Liver (tissue), 9 donors: ENCODE measurements around the gene RDH12. TPM values are rescaled to one million over a fixed set of nuclear protein-coding genes. Genes with fewer than 3 reads are reported as not detected.

ENCODE experiments used
- DNase-seq: peaks from one replicate; pipeline ENCODE4 v3.0.0-alpha.2; 2017; ENCODE audit warnings: low spot score
- H3K27ac ChIP-seq, 2 donors: one replicate each; pipeline ENCODE4 v1.7.0; 2013; ENCODE audit warnings: inconsistent platforms in 2 of 2, low read length in 2 of 2, control low read depth in 1 of 2, low read depth in 1 of 2, mild to moderate bottlenecking in 1 of 2
- H3K27me3 ChIP-seq, 4 donors: one replicate each; pipeline versions ENCODE4 v1.6.1 to v1.7.0; 2013; ENCODE audit warnings: low read length in 3 of 4, inconsistent platforms in 1 of 4, mild to moderate bottlenecking in 1 of 4, moderate library complexity in 1 of 4; ENCODE audit not compliant: control insufficient read depth in 4 of 4, insufficient read depth in 4 of 4
- H3K36me3 ChIP-seq, 4 donors: one replicate each; pipeline versions ENCODE4 v1.6.1 to v1.7.0; 2013; ENCODE audit warnings: low read length in 3 of 4, mild to moderate bottlenecking in 3 of 4, low read depth in 1 of 4, moderate library complexity in 1 of 4; ENCODE audit not compliant: control insufficient read depth in 4 of 4, insufficient read depth in 3 of 4
- H3K4me1 ChIP-seq, 4 donors: one replicate each; pipeline versions ENCODE4 v1.6.1 to v1.7.0; 2013; ENCODE audit warnings: low read length in 3 of 4, mild to moderate bottlenecking in 3 of 4, moderate library complexity in 1 of 4; ENCODE audit not compliant: control insufficient read depth in 4 of 4, insufficient read depth in 4 of 4
- H3K4me3 ChIP-seq, 3 donors: one replicate each; pipeline versions ENCODE4 v1.6.1 to v1.7.0; 2013; ENCODE audit warnings: low read length in 3 of 3, control low read depth in 1 of 3, low read depth in 1 of 3, mild to moderate bottlenecking in 1 of 3
- H3K9ac ChIP-seq, 2 donors: one replicate each; pipeline ENCODE4 v1.7.0; 2013; ENCODE audit warnings: low read length in 2 of 2, mild to moderate bottlenecking in 2 of 2, moderate library complexity in 2 of 2, control low read depth in 1 of 2, low read depth in 1 of 2
- H3K9me3 ChIP-seq, 4 donors: one replicate each; pipeline versions ENCODE4 v1.6.1 to v1.7.0; 2013; ENCODE audit warnings: low read length in 3 of 4; ENCODE audit not compliant: control insufficient read depth in 4 of 4
- EGR1 ChIP-seq, 2 donors: IDR thresholded peaks; 2 replicates each; pipeline ENCODE4 v1.6.1; 2016 to 2018; ENCODE audit warnings: antibody characterized with exemption in 2 of 2, low read depth in 2 of 2
- FOXA1 ChIP-seq: IDR thresholded peaks from 2 replicates; pipeline ENCODE4 v1.6.1; 2016; ENCODE audit warnings: antibody characterized with exemption
- FOXA2 ChIP-seq: IDR thresholded peaks from 2 replicates; pipeline ENCODE4 v1.6.1; 2016; ENCODE audit warnings: antibody characterized with exemption
- GABPA ChIP-seq, 2 donors: IDR thresholded peaks in 1 of 2; conservative IDR thresholded peaks in 1 of 2; 2 replicates each; pipeline ENCODE4 v1.6.1; 2016; ENCODE audit warnings: antibody characterized with exemption in 2 of 2, mild to moderate bottlenecking in 1 of 2, moderate library complexity in 1 of 2
- HNF4A ChIP-seq, 2 donors: conservative IDR thresholded peaks; 2 replicates each; pipeline ENCODE4 v1.6.1; 2016; ENCODE audit warnings: antibody characterized with exemption in 2 of 2, mild to moderate bottlenecking in 2 of 2
- HNF4G ChIP-seq: IDR thresholded peaks from 2 replicates; pipeline ENCODE4 v1.6.1; 2016; ENCODE audit warnings: antibody characterized with exemption
- JUND ChIP-seq, 2 donors: IDR thresholded peaks; 2 replicates each; pipeline ENCODE4 v1.6.1; 2016; ENCODE audit warnings: antibody characterized with exemption in 2 of 2
- NR2F2 ChIP-seq: IDR thresholded peaks from 2 replicates; pipeline ENCODE4 v1.6.1; 2016; ENCODE audit warnings: antibody characterized with exemption
- RAD21 ChIP-seq, 2 donors: IDR thresholded peaks; 2 replicates each; pipeline ENCODE4 v1.6.1; 2016; ENCODE audit warnings: antibody characterized with exemption in 2 of 2, mild to moderate bottlenecking in 2 of 2
- RXRA ChIP-seq, 2 donors: IDR thresholded peaks; 2 replicates each; pipeline ENCODE4 v1.6.1; 2017 to 2018; ENCODE audit warnings: antibody characterized with exemption in 2 of 2, mild to moderate bottlenecking in 1 of 2
- SP1 ChIP-seq: IDR thresholded peaks from 2 replicates; pipeline ENCODE4 v1.6.1; 2018; ENCODE audit warnings: antibody characterized with exemption, mild to moderate bottlenecking
- TAF1 ChIP-seq: conservative IDR thresholded peaks from 2 replicates; pipeline ENCODE4 v1.6.1; 2016; ENCODE audit warnings: antibody characterized with exemption, mild to moderate bottlenecking
- YY1 ChIP-seq: IDR thresholded peaks from 2 replicates; pipeline ENCODE4 v1.6.1; 2016; ENCODE audit warnings: antibody characterized with exemption, mild to moderate bottlenecking
- WGBS: extraction: QIAGEN DNeasy Blood & Tissue Kit; methylation state at CpG from one replicate; pipeline ENCODE4 v1.1.7; 2013; 5-methylcytosine and 5-hydroxymethylcytosine counted together
- polyA plus RNA-seq, 2 donors: library from polyadenylated mRNA; stranded (reverse) in 1 of 2; unstranded in 1 of 2; fragments of 200-250 nt in 1 of 2; fragments of >200 nt in 1 of 2; fragmentation: Nextera tagmentation in 1 of 2; extraction: Ambion mirVana in 1 of 2; gene quantifications; one replicate each; pipeline versions ENCODE4 v1.2.1 to v1.2.3, GENCODE V29; 2013 to 2015
- total RNA-seq, 2 donors: library from RNA; depleted of rRNA; stranded (reverse); fragments of >200 nt; gene quantifications; one replicate each; pipeline ENCODE4 v1.2.3, GENCODE V29; 2014
- TF ChIP-seq, protein P1 (sequence below): IDR thresholded peaks from 2 replicates; pipeline ENCODE4 v1.6.1; 2016; ENCODE audit warnings: antibody characterized with exemption
- TF ChIP-seq, protein P2 (sequence below): fragments of 150-350 bp; IDR thresholded peaks from 2 replicates; pipeline ENCODE4 v1.5.1; 2017; ENCODE audit warnings: improper control_type of control experiment, low read depth, low read length; ENCODE audit not compliant: missing input control
- TF ChIP-seq, protein P3 (sequence below): IDR thresholded peaks from 2 replicates; pipeline ENCODE4 v1.6.1; 2016; ENCODE audit warnings: antibody characterized with exemption
- TF ChIP-seq, protein P4 (sequence below): IDR thresholded peaks from 2 replicates; pipeline ENCODE4 v1.6.1; 2016; ENCODE audit warnings: antibody characterized with exemption, mild to moderate bottlenecking
- TF ChIP-seq, protein P5 (sequence below): IDR thresholded peaks from 2 replicates; pipeline ENCODE4 v1.6.1; 2016; ENCODE audit warnings: antibody characterized with exemption
- donor health status: healthy.
- donor health status: healthy.
- donor health status: healthy.
- donor health status: healthy.
- donor health status: healthy.

Gene RDH12
- total and polyA plus RNA-seq, 4 donors: 0.09 to 3.4 (median 0.91) TPM

DNA sequence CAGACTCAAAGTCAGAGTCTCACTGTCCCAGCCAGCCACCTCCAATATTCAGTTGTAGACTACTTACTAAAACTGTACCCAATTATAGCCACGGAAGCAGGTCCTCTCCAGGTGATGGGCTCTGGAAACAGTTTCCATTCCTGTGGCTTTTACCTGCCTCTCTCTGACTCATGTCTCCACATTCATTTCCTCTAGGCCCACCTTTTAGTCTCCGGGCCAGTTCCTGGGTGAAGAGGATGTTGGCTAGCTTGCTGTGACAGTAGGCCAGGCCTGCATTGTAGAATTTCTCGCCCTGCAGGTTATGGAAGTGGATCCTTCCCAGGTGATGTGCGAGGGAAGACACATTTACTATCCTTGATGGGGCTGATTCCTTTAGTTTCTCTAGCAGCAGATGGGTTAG is 11.7 kb upstream of the RDH12 start:
- H3K36me3 ChIP-seq: peaks cover 19 to 57% (median 42%) of the 10 kb centered on the region in 4 donors
- no peaks in the 10 kb centered on the region for H3K9me3 ChIP-seq
- H3K27ac ChIP-seq: no peak overlapping the region
- no peak for DNase-seq
- no peak overlapping the region for H3K4me3 ChIP-seq
- H3K9ac ChIP-seq: no peak overlapping the region
- H3K4me1 ChIP-seq: peaks cover 0 to 13% (median 1%) of the 10 kb centered on the region in 4 donors
- H3K27me3 ChIP-seq: no peaks in the 10 kb centered on the region
- no peak for TF ChIP-seq JUND (IDR thresholded peaks at IDR 0.05)
- TF ChIP-seq, protein P1, sequence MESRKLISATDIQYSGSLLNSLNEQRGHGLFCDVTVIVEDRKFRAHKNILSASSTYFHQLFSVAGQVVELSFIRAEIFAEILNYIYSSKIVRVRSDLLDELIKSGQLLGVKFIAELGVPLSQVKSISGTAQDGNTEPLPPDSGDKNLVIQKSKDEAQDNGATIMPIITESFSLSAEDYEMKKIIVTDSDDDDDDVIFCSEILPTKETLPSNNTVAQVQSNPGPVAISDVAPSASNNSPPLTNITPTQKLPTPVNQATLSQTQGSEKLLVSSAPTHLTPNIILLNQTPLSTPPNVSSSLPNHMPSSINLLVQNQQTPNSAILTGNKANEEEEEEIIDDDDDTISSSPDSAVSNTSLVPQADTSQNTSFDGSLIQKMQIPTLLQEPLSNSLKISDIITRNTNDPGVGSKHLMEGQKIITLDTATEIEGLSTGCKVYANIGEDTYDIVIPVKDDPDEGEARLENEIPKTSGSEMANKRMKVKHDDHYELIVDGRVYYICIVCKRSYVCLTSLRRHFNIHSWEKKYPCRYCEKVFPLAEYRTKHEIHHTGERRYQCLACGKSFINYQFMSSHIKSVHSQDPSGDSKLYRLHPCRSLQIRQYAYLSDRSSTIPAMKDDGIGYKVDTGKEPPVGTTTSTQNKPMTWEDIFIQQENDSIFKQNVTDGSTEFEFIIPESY: no peak
- TF ChIP-seq, protein P2, sequence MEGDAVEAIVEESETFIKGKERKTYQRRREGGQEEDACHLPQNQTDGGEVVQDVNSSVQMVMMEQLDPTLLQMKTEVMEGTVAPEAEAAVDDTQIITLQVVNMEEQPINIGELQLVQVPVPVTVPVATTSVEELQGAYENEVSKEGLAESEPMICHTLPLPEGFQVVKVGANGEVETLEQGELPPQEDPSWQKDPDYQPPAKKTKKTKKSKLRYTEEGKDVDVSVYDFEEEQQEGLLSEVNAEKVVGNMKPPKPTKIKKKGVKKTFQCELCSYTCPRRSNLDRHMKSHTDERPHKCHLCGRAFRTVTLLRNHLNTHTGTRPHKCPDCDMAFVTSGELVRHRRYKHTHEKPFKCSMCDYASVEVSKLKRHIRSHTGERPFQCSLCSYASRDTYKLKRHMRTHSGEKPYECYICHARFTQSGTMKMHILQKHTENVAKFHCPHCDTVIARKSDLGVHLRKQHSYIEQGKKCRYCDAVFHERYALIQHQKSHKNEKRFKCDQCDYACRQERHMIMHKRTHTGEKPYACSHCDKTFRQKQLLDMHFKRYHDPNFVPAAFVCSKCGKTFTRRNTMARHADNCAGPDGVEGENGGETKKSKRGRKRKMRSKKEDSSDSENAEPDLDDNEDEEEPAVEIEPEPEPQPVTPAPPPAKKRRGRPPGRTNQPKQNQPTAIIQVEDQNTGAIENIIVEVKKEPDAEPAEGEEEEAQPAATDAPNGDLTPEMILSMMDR: no peak
- TF ChIP-seq, protein P3, sequence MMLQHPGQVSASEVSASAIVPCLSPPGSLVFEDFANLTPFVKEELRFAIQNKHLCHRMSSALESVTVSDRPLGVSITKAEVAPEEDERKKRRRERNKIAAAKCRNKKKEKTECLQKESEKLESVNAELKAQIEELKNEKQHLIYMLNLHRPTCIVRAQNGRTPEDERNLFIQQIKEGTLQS: no peak
- TF ChIP-seq, protein P4, sequence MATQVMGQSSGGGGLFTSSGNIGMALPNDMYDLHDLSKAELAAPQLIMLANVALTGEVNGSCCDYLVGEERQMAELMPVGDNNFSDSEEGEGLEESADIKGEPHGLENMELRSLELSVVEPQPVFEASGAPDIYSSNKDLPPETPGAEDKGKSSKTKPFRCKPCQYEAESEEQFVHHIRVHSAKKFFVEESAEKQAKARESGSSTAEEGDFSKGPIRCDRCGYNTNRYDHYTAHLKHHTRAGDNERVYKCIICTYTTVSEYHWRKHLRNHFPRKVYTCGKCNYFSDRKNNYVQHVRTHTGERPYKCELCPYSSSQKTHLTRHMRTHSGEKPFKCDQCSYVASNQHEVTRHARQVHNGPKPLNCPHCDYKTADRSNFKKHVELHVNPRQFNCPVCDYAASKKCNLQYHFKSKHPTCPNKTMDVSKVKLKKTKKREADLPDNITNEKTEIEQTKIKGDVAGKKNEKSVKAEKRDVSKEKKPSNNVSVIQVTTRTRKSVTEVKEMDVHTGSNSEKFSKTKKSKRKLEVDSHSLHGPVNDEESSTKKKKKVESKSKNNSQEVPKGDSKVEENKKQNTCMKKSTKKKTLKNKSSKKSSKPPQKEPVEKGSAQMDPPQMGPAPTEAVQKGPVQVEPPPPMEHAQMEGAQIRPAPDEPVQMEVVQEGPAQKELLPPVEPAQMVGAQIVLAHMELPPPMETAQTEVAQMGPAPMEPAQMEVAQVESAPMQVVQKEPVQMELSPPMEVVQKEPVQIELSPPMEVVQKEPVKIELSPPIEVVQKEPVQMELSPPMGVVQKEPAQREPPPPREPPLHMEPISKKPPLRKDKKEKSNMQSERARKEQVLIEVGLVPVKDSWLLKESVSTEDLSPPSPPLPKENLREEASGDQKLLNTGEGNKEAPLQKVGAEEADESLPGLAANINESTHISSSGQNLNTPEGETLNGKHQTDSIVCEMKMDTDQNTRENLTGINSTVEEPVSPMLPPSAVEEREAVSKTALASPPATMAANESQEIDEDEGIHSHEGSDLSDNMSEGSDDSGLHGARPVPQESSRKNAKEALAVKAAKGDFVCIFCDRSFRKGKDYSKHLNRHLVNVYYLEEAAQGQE: no peak
- no peak for TF ChIP-seq RAD21 (IDR thresholded peaks at IDR 0.05)
- no peak for TF ChIP-seq HNF4G
- TF ChIP-seq YY1: no peak
- TF ChIP-seq FOXA1: no peak
- no peak for TF ChIP-seq TAF1
- TF ChIP-seq HNF4A (conservative IDR thresholded peaks at IDR 0.05): no peak
- TF ChIP-seq EGR1 (IDR thresholded peaks at IDR 0.05; ENCODE audit: low read depth in 2 of 2): no peak
- TF ChIP-seq RXRA (IDR thresholded peaks at IDR 0.05): no peak
- TF ChIP-seq, protein P5, sequence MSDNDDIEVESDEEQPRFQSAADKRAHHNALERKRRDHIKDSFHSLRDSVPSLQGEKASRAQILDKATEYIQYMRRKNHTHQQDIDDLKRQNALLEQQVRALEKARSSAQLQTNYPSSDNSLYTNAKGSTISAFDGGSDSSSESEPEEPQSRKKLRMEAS: no peak
- no peak for TF ChIP-seq GABPA (IDR thresholded peaks at IDR 0.05 in 1 of 2, conservative IDR thresholded peaks at IDR 0.05 in 1 of 2)
- no peak for TF ChIP-seq SP1
- no peak for TF ChIP-seq NR2F2
- TF ChIP-seq FOXA2: no peak
- whole genome bisulfite sequencing: 98% methylated on average over 4 of the region's 4 CpGs
